Measurements from ENCODE around the gene TFCP2.
"Not testable (repeated sequence)": the region's sequence is repeated elsewhere in the genome, so short reads cannot be mapped to it uniquely, and the experiment has no call there.

TFCP2 gene, protein sequence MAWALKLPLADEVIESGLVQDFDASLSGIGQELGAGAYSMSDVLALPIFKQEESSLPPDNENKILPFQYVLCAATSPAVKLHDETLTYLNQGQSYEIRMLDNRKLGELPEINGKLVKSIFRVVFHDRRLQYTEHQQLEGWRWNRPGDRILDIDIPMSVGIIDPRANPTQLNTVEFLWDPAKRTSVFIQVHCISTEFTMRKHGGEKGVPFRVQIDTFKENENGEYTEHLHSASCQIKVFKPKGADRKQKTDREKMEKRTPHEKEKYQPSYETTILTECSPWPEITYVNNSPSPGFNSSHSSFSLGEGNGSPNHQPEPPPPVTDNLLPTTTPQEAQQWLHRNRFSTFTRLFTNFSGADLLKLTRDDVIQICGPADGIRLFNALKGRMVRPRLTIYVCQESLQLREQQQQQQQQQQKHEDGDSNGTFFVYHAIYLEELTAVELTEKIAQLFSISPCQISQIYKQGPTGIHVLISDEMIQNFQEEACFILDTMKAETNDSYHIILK

DNA sequence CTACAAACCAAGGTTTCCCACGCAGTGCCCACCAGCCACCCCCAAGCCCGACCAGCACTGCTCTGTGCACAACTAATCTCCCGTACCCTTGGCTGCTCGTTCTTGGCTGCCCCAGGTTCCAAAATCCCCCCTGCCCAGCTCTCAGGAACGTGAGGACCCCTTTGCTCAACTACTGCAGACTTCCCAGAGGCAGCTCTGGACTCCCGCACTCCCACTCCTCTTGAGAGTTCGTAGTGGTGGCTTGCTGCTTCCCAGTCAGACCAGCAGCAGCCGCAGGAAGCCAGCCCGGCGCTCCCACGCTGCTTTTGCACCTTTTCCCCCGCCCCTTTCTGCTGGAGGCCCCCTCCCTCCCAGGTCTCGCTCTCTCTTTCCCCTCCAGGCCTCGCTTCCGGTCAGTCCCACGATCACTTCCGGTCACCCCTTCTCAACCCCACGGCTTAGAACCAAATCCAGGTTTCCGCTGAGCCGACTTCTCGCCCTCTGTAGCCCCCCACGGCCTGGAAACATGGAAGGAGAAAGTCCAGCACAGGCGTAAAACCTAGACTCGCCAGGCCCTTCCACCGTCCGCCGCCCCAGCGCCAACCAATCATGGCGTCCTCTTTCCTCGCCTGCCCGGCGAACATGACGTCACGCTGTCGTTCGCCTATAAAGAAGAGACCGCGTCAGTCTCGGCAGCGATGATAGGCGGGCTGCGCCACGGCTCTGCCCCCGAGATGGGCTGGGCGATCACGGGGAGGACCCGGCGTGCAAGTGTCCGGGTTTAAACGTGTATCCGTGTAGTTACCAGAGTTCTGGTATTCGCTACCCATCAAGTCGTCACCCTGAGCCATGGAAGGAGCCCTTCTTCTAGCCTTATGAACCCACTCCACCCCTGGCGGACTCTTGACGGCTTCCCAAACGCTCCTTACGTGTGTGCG, at the start of gene TFCP2:
TSS of gene TFCP2 (minus strand) at position 621 of the 917 bp plus-strand sequence. CDS start 713 bp downstream, outside the sequence.
- POLR2A ChIA-PET = interaction anchor here (0.6 to 1.6 kb wide), 2 partner anchors 11 to 45 kb away, joined by 4 read pairs; partner anchors contain the start of gene POU6F1
- TF ChIP-seq, protein P1, sequence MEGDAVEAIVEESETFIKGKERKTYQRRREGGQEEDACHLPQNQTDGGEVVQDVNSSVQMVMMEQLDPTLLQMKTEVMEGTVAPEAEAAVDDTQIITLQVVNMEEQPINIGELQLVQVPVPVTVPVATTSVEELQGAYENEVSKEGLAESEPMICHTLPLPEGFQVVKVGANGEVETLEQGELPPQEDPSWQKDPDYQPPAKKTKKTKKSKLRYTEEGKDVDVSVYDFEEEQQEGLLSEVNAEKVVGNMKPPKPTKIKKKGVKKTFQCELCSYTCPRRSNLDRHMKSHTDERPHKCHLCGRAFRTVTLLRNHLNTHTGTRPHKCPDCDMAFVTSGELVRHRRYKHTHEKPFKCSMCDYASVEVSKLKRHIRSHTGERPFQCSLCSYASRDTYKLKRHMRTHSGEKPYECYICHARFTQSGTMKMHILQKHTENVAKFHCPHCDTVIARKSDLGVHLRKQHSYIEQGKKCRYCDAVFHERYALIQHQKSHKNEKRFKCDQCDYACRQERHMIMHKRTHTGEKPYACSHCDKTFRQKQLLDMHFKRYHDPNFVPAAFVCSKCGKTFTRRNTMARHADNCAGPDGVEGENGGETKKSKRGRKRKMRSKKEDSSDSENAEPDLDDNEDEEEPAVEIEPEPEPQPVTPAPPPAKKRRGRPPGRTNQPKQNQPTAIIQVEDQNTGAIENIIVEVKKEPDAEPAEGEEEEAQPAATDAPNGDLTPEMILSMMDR (IDR thresholded peaks at IDR 0.05; ENCODE audit: control extremely low read depth, extremely low read depth, low read depth, missing control alignments) = no peak
- CTCF ChIA-PET = interaction anchor here (0.9 to 1.6 kb wide), 4 partner anchors 10 to 16 kb away, joined by 4 to 8 read pairs (median 4); no protein-coding TSS in a partner anchor
- DNase-seq (ENCODE audit: extremely low spot score) = peak; percentile 96

DNA sequence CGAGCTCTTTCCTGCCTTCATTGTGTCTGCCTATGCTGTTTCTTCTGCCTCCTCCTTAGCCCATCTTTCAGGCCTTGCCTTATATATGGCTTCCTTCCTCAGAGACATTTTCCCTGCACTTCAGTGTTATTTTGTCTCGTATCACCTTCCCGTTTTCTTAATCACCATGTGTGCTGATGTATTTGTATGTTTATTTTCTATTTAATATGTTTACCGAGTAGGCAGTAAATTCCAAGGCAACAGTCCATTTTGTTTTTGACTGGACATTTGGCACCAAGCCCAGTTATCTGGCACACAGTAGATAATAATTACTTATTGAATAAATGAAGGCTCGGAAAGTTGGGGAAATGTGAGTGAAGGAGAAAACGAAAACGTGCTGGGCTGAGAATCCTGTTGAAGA, 49.5 kb upstream of the TFCP2 start:
- POLR2A ChIA-PET = no interaction called here

DNA sequence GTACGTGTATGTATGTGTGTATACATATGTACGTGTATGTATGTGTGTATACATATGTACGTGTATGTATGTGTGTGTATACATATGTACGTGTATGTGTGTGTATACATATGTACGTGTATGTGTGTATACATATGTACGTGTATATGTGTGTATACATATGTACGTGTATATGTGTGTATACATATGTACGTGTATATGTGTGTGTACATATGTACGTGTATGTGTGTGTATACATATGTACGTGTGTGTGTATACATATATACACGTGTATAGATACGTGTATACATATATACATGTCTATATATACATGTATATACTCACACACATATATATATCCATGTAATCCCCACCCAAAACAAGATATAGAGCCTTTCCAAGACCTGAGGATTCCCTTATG, 46.9 kb upstream of the TFCP2 start:
- CTCF ChIA-PET = interaction anchor here (1.1 to 1.6 kb wide), 2 partner anchors 19 to 119 kb away, joined by 3 read pairs; partner anchors contain the start of gene DAZAP2
- DNase-seq (ENCODE audit: extremely low spot score); POLR2A ChIA-PET: not testable (repeated sequence)

More for the DNA sequence above, 49.5 kb upstream of the TFCP2 start:
- CTCF ChIA-PET = interaction anchor here (1.5 kb wide), 1 partner anchor 8 kb away, joined by 4 read pairs; no protein-coding TSS in a partner anchor
- TF ChIP-seq, protein P1 (IDR thresholded peaks at IDR 0.05; ENCODE audit: control extremely low read depth, extremely low read depth, low read depth, missing control alignments) = no peak
- DNase-seq (ENCODE audit: extremely low spot score) = no peak

DNA sequence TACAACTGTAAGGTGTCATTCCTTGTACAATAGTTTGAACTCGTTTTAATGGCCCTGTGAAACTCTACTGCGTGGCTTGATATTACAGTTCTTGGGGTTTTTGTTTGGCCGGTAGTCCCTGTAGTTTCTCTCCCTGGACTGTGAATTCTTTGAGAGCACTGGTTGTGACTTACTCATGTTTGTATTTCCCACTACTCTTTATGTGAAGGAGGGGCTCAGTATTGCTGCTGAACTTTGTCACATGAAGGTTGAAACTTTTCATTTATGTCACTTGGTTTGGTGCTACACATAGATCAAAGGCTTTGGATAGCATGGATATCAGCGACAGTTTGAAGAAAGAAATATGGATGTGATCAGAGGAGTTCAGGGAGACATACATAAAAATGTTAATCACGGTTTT, 46.4 kb upstream of the TFCP2 start:
- POLR2A ChIA-PET = interaction anchor here (0.7 kb wide), 1 partner anchor 32 kb away, joined by 3 read pairs; no protein-coding TSS in a partner anchor
- TF ChIP-seq, protein P1 (IDR thresholded peaks at IDR 0.05; ENCODE audit: control extremely low read depth, extremely low read depth, low read depth, missing control alignments) = no peak
- no peak for DNase-seq (ENCODE audit: extremely low spot score)
- CTCF ChIA-PET = interaction anchor here (1.2 to 3.1 kb wide), 3 partner anchors 11 to 43 kb away, joined by 3 to 20 read pairs (median 4); no protein-coding TSS in a partner anchor

DNA sequence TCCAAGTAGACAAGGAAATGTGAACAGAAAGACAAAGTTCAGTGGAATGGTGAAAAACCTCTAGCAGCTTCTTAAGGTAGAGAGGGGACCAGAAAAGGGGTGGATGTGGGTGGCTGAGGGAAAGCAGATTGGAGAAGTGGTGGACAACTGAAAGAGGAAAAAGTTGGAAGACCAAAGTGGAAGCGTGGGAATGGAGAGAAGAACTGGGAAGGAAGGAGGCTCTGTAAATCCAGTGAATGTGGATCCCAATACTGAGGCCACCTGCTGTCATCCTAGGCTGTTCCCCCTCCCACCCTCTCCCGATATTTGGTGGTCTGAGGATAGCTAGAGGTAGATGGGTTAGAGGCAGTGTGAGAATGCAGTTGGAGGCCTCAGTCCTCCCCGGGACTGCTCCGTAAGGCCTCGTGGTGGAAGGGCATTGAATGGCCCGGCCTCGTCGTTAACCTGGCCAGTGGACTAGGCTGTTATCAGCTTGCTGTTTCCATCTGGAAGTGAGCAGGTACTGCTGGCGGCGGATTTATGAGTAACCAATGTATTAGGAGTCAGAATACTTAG, 45.7 kb upstream of the TFCP2 start:
- POLR2A ChIA-PET = interaction anchor here (0.6 to 1.4 kb wide), 5 partner anchors 20 to 46 kb away, joined by 3 to 10 read pairs (median 4); partner anchors contain the start of genes DAZAP2 and TFCP2
- CTCF ChIA-PET = interaction anchor here (0.8 to 3.1 kb wide), 17 partner anchors 9 to 193 kb away, joined by 3 to 20 read pairs (median 4); partner anchors contain the start of gene SLC11A2
- no peak for DNase-seq (ENCODE audit: extremely low spot score)

More for the DNA sequence above, 45.7 kb upstream of the TFCP2 start:
- TF ChIP-seq, protein P1 (IDR thresholded peaks at IDR 0.05; ENCODE audit: control extremely low read depth, extremely low read depth, low read depth, missing control alignments) = no peak
